GDM1 (cell line): ENCODE data around the gene HELZ2.

Source experiments
- DNase-seq: peaks from one replicate; lab custom pipeline; 2025; lab: John Stamatoyannopoulos, UW

HELZ2 gene

GRCh38 chr20:63525185-63525584, 48.9 kb downstream of the HELZ2 start:
- no peak for DNase-seq
